NCI-H2171 (cell line): Measurements from ENCODE around the gene MVK.

Source experiments
- DNase-seq: peaks from one replicate; lab custom pipeline; 2025; lab: John Stamatoyannopoulos, UW

The MVK gene

DNA sequence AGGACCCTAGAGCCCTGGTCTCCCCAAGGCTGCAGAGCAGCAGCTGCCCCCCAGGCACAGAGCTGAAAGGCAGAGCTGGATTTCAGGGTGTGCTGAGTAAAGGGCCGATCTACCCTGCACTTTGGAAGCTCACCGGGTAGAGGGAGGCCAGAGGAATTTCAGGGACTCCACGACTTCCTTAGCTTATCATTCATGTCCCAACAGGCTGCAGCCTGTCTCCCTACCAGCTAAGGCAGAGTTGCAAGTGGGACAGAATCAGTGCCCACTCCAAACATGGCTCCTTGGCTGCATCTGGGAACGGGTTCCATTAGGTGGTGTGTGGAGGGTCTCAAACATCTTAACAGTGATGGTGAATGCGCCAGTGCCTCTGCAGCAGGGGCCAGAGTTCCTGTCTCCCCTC lies 27.8 kb upstream of the MVK start:
- no peak for DNase-seq

DNA sequence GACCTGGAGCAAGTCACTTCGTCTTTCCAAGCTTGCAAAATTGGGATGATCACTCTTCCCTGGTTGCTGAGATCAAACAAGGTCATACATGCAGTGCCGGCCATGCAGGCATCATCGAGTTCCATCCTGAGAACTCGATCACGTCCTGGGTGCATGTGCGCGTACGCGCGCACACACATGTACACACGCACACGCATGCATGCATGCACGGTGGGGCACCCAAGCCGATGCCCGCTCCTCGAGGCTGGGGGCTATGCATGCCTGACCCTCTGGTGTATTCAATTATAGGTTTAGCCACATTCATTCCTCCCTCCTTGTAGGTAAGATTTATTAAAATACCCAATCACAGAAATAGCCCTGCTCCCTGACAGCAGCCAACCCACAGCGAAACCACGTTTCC lies 26.3 kb upstream of the MVK start:
- no peak for DNase-seq

DNA sequence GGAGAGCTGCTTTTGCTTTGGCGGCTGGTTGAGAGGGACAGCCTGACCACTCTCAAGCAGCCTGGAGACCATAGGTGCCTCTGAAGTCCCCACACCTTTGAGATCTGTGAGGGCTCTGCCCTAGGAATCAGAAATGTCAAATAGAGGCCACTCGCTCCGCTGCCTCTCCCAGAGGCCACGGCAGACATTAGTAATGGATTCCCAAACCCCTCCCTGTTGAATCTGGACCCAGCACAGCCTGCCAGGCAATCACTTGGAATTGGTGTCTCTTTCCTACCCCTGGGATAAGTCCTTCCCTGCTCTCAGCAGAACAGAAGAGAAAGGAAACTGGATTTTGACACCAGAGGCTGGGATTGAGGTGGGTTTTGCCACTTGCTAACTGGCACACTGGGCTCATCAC lies 25.3 kb upstream of the MVK start:
- DNase-seq, result no peak

DNA sequence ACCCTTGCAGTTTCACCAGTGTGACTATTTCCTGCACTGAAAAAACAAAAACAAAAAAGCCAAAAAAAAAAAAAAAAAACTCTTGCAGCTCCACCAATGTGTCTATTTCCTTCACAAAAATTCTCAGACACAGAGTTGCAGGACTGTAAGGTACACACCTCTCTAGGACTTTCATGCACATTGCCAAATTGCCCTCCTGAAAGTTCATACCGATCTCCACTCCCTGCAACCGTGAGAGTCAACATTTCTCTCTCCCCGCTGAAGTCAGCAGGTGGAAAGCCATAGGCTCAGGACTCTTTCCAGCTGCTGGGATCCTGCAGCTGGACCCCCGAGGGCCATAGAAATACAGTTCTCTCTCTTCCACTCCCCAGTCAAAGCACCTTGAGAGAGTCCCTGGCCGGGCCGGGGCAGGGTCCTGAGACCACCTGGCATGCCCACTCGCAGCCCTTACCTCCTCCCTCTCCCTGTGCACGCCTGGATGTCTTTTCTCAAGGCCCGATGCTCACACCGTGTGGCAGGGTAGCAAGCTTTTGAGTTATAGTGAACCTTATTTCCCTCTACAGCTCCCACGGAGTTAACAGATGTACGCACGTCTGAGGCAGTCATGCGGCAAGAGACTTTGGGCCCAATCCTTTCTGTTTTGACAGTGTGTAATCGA lies 23.9 kb upstream of the MVK start:
- no peak for DNase-seq

DNA sequence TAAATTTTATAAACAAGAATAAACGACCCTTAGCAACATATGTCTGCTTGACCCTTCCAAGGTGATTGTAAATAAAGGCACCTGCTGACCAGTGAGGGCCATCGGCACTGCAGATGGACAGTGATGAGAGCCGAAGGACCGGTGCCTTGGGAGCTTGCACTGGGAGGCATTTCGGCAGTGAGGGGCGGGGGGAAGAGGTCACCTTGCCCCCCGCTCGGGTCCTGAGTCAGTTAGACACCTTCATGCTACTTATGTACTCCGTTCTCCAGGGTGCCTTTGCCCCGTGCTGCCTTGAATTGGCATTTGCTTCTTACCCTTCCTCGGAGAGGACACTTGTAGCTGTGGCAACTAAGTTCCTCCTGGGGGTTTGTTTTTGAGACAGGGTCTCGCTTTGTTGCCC lies 23.3 kb upstream of the MVK start:
- no peak for DNase-seq

DNA sequence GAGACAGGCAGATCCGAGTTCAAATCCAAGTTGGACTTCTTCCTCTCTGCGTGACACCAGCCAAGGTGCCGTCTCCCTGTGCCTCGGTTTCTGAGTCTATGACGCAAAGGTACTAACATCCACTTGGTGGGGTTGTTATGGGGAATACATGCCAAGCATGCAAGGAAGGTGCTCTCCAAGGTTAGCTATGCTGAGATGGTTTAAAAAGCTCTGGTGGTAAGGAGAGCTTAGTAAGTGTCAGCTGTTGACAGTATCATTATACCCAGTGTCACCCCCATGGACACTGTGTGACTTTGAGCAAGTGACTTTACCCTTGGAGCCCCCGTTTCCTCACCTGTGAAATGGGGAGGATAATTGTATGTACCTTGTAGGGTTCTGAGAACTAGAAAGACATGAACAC lies 22.5 kb upstream of the MVK start:
- no peak for DNase-seq

DNA sequence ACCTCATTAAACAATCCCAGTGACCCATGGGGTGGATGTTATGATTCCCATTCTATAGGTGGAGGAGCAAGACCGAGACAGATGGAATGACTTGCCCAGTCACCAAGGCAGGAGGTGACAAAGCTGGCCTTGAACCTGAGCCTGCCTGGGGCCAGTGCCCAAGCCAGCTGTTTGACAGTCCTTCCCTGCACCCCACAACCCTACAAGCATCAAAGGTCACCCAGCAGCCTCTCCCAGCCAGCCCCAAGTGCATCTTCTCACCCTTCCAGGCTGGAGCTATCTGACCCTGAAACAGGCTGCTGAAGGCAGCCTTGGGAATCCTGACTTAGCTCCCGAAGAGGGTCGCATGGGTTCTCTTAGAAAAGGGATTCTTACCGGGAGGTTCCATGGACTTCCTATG lies 20.6 kb upstream of the MVK start:
- no peak for DNase-seq

DNA sequence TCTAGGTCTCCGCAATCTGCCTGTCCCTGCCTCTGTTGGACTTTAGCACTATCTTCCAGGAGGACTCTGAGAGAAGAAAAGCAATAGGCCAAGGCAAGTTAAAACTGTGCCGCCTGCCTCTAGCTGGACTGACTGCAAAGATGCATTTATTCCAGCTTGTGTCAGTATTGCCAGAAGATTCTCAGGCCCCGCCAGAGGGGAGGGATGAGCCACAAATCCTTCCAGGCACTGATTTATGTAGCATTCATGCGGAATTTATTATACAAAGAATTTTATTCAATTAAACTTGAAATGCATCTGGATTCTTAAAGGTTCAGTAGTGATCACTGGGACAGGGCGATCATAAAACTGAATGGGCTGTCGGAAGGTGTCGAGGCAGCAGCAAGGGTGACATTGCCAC lies 20.1 kb upstream of the MVK start:
- DNase-seq, result no peak

DNA sequence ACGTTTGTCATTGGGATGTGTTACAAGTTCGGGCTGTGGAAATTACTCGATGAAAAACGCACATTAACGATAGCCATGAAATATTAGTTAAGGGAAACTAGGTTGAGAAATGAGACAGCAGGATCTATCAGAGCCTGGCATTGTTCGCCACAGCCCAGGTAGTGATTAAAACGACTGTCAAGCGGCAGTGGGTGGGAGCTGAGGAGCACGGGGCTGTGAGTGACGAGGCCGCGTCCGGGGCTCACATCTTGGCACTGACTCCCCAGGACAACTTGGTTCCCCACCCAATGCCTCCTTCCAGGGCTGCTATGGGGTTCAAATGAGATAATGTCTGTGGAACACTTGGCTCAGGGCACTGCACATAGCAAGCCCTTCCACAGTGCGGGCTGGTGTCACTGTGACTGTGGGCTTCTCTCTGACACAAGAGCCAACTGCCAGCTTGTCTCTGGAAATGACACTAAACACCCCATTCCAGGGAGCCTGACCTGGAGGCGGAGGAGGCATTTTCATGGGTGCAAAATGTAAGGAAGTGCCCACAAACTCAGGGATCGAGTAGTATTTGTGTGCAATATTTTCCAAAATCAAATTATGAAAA lies 19.6 kb upstream of the MVK start:
- DNase-seq, result no peak

DNA sequence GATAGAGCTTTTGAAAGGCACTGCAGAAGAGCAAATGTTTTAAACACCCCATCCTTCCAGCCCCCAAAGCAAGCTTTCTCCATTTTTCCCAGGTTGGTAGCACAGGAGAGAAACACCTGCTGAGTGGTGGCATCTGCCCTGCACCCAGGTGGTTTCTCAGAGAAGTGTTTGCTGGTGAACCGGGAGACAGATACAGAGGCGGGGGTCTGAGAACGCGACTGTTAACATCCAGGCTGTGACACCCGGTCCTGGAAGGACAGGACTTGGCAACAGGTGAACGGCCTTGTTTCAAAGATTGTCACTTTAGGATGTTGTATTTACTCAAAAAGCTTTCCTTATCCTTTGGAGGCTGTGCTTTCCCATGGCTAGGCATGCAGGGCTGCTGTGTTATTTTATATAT lies 18.8 kb upstream of the MVK start:
- no peak for DNase-seq

DNA sequence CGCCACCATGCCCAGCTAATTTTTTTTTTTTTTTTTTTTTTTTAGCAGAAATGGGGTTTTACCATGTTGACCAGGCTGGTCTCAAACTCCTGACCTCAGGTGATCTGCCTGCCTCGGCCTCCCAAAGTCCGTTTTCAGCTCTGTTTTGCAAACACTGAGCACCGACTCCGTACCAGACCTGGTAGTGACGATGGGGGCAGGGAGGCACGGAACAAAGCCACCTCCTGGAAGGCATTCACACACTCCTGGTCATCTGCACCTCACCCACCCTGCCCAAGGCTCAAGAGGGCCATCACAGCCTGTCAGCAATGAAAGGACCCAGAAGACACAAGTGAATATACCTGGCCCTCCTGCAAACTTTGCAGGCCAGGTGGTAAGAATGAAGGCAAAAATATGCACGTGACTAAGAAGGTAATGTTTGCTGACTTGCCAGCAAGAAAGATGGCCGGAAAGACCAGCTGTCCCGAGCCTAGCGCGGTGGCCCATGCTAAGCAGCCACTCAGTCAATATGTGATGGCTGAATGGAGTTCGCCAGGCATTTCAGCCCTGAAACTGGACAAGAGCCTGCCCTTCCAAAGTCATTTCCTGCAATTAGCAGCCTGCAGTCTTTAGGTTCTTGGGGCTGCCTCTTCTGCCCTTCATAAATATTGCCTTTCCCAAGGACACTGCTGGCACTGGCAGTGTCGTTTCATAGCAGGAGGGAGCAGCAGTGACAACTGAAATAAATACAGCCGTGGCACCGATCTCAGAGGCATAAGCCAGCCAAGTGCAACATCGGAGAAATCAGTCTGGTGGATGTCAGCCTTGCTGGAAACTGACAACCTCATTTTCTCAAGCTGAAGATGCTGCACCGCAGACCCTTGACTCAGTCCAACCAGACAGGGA lies 17.9 kb upstream of the MVK start:
- DNase-seq, result no peak

DNA sequence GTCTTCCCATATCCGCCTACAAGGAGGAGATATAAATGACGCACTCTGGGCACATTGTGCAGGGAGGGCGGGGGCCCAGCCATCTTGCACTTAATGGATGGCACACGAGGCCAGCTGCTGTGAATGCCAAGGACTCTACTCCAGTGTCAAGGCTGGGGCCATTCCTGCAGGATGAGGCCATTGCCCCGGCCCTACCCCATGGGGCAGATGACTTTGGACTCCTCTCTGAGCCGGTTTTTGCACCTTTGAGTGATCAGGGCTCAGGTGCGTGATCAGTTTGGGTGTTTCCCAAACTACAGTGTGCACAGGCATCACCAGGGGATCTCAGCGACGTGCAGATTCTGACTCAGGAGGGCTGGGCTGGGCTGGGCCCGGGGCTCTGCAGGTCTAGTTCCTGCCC lies 16.4 kb upstream of the MVK start:
- no peak for DNase-seq

DNA sequence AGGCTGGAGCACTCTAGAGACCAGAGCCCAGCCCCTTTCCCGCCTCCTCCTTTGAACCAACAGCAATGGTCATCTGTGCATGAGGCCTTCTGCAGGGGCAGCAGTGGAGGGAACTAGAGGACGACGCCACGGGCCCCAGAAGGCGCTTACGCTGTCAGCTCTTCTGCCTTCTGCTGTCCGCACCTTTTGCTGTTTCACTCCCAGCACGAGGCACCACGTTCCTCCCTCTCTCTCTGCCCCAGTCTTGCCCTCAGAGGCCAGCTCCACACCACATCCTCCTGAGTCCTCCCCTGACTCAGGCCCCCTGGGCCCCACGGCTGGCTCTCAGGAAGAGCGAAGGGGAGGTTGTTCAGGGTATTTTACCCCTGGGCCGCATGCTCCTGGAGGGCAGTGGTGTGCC lies 15.8 kb upstream of the MVK start:
- no peak for DNase-seq

DNA sequence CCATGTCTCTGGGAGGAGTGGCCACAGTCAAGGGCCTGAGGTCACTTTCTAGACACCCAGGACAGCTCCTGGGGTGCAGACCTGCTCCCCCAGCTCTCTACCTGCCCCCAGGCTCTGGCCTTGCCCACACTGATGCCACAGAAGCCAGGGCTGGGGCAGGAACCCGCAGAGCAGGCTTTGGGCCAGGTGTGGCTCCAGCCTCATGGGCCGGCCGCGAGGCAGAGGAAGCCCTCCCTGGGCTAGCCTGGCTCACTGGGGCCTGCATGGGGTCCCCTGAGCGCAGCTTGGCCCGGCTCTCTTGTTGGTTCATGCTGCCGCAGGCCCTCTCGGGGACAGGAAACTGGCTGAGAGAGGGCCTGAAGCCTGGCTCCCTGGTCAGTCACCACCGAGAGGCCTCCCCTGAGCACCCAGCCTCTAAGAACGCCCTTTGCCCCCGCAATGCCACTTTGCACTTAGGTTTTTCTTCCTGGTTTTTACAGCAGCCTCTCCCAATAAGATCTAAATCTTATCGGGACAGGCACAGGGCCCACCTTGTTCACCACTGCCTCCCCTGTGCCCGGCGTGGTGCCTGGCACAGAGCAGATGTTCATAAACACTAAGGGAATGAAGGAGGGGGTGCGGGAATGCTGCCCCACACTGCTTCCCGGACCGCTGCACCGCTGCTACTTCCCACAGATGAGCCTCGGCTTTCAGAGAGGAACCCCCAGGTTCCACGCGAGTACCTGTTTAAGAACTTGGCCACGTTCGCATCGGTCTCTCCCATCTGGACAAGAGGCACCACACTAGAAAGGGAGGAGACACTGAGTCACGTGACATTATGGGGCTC lies 15.0 kb upstream of the MVK start:
- no peak for DNase-seq

DNA sequence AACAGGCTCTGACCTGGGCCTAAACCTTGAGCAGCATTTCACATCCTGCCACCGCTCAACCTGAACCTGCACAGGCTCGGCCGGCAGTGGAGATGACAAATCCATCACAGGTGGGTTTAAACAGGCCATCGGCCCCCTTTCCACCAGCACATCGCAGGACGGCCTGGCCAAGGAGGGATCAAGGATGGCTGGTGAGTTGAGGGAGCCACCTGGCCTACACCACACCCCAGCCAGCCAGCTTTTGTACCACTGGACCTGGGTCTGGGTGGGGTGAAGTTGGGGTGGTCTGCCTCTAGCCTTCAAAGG lies 14.4 kb upstream of the MVK start:
- DNase-seq, result no peak

DNA sequence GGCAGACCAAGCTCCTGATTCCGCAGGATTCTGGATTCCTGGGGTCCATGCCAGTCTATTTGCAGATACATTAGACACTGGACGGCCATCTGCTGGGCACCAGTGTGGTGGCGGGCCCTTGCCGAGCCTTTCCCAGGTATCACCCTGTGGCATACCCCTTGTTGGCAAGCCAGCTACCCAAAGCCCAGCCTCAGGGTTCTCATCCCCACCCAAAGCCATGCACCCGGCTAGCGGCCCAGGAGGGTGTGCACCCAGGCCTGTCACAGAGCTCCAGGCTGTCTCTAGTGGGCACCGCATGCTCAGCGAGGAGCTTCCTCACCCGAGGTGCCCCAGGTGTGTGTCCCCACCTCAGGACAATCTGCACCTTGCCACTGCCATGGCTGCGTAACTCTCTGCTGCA lies 14.0 kb upstream of the MVK start:
- DNase-seq, result no peak

DNA sequence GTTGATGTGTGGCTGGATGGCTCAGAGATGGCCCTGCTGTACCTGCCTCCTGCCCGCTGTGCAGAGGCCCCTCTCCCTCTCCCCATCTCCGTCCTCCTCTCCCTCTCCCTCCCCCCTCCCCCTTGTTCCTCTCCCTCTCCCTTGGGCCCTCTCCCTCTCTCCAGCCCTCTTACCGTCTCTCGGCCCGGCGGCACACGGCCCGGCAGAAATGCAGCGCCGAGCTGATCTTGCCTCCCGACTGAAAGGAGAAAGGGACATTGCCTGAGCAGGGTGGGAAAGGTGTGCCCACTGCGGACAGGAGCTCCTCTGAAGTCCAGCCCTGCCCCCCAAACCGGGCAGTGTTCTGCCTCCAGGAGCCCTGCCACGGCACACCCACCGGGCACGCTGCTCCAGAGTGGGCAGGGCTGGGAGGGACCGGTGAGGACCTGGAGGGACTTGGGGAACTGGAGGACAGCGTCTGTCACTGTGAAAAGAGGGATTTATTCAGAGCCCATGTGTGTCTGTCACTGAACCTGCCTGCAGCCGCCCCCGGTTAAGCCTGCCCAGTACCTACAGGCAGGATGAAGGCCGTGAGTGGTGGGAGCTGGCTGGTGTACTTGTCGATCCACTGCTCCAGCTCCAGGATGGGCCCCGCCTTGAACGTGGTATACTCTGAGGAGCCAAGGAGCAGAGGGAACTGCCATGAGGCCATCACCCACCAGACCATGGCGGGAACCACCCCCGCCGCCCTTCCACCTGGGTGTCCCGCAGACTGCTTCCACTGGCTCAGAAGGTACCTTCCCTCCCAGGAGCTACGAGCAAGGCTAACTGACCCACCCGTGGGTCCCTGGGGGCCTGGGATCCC lies 12.5 kb upstream of the MVK start:
- DNase-seq, result no peak

DNA sequence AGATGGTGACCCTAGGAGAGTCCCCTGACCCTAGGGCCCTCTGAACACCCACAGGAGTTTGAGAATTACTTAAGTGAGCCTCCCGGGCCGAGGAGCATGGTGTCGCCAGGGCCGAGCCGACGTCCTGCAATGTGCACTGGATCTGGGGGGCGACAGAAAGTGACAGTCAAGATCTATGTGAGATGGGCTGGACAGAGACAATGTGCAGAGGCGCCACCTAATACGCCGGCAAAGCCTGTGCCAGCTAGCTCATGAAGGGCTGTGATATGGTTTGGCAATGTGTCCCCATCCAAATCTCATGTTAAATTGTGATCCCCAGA lies 11.9 kb upstream of the MVK start:
- DNase-seq, result no peak

DNA sequence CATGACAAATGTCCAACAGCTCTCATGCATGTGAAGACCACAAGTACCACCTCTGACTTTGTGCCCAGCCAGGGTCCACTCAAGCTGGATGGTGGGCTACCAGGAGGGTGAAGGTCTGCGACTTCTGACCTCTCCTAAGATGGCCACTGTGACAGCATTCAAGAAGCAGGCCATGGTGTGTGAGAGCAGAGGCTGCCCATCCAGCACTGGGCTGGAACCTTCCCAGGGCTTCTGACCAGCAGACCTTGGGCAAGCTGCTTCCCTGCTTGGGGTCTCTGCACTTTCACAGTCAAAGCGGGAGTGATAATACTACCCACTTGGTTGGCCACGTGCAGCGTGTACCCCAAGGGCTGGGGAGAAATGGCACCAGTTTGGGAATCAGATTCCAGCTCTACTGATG lies 10.7 kb upstream of the MVK start:
- no peak for DNase-seq

DNA sequence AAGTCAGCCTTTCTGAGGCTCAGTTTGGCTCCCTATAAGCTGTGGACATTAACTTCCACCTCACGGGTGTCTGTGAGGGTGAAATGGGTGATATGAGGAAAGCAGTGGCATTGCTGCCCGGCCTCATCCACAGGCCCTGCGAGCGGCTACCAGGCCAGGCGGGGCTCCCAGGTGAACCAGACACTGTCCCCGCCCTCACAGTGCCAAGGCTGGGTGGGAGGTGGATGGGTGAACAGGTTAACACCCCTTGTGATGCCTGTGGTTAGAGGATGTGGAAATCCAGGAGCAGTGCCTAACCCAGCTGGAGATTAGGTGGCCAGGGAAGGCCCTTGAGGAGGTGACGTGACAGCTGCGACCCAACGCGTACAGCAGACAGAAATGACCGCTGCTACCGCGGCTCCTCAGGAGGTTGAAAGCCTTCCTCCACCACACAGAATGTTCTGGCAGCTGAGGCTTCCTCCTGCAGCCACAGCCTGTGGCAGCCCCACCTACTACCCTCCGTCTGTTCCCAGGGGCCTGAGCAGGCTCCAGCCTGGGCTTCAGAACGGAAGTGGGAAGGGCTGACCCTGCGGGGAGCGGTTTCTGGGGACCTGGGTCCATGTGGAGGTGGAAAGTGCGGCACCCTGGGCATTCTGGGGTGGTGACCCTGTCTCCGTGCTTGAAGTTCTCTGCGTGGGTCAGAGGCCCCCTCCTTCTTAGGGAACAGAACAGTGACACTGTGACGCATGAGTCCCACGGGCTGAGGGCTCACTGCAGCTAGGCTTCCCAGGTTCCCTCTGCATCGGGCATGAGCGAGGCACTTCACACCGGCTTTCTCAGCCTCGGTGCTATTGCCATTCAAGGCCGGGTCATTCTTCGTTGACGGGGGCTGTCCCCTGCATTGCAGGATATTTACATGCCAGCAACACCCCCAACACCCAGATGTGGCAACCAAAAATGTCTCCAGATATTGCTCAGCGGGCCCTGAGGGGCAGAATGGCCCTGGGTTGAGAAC lies 10.0 kb upstream of the MVK start:
- DNase-seq, result no peak

DNA sequence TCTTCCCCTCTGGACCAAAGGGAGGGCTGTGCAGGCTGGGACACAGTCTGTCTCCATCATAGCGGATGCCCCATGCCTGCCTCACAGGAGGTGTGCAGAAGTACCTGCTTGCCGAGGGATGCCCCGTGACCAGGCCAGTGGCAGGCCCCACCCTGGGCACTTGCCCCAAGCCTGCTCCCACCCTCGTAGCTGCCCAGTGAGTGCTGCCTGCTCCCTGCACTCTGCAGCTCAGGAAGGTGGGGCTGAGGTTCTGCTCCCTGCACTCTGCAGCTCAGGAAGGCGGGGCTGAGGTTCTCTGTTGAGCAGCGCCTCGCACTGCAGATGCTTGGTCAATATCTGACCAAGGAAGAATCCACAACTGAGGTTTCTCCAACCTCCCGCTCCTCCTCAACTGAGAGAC lies 7.2 kb upstream of the MVK start:
- DNase-seq, result no peak
